Activated T-helper 2 cell treated with anti-CD3 and anti-CD28 coated beads, Interferon-gamma antibody, Interleukin-2, Interleukin-4, amounts not matched to agents 10 μg/mL and 5 μg/mL and 100 μg/mL, durations not matched to agents 14 hours and 24 hours and 36 hours (primary cell): Measurements from ENCODE around the gene HELZ. TPM values are rescaled to one million over a fixed set of nuclear protein-coding genes. Genes with fewer than 3 reads are reported as not detected.

Source experiments
- DNase-seq: peaks from one replicate; pipeline ENCODE4 v3.0.0; 2021; ENCODE audit warnings: low spot score
- H3K27ac Mint-ChIP-seq: one replicate; pipeline ENCODE4 v1.8.0; 2021; ENCODE audit warnings: mixed read lengths
- H3K27me3 Mint-ChIP-seq: one replicate; pipeline ENCODE4 v1.8.0; 2021; ENCODE audit warnings: low read depth, mixed read lengths
- H3K36me3 Mint-ChIP-seq: one replicate; pipeline ENCODE4 v1.8.0; 2021; ENCODE audit warnings: low read depth, mixed read lengths
- H3K4me1 Mint-ChIP-seq: one replicate; pipeline ENCODE4 v1.8.0; 2021; ENCODE audit warnings: low read depth, mixed read lengths
- H3K4me3 Mint-ChIP-seq: one replicate; pipeline ENCODE4 v1.8.0; 2021; ENCODE audit warnings: low read depth, mild to moderate bottlenecking, moderate library complexity, mixed read lengths
- H3K9me3 Mint-ChIP-seq: one replicate; pipeline ENCODE4 v1.8.0; 2021; ENCODE audit warnings: mixed read lengths
- intact Hi-C: fragments of 100-400 bp; cut with micrococcal nuclease; formaldehyde crosslinking; loops from one replicate; pipeline ENCODE4 v1.15.1; 2023
- total RNA-seq: library from RNA; stranded (reverse); gene quantifications from 2 replicates; pipeline ENCODE4 v1.2.3, GENCODE V29; 2022

Gene HELZ
- total RNA-seq, 1 donor from 2014 or later: 67.1 TPM

DNA sequence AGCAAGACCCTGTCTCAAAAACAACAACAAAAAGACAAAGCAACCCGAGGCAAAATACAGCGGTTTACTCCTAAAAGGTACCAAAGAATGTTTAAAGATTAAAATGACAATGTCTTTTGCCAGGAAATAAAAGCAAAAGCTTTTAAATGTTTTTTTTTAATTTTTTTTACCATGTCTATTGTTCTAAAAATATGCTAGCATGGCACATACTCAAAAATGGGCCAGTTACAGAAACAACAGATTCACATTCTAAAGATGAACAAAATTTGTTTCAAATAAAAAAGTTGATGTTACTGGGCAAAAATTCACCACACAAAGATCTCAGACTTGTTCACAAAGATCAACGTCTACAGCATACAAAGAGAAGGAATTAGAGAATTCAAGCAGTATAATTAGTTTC lies 159.6 kb downstream of the HELZ start:
- Mint-ChIP-seq H3K4me1 (peaks cover 25% of the 10 kb centered on the region), H3K27ac (no peak overlapping the region), H3K4me3 (no peak overlapping the region), H3K9me3 (peaks cover 4% of the 10 kb centered on the region), H3K27me3 (no peaks in the 10 kb centered on the region), H3K36me3 (peaks cover 41% of the 10 kb centered on the region)
- no peak for DNase-seq
- intact Hi-C loops: no loop called here

DNA sequence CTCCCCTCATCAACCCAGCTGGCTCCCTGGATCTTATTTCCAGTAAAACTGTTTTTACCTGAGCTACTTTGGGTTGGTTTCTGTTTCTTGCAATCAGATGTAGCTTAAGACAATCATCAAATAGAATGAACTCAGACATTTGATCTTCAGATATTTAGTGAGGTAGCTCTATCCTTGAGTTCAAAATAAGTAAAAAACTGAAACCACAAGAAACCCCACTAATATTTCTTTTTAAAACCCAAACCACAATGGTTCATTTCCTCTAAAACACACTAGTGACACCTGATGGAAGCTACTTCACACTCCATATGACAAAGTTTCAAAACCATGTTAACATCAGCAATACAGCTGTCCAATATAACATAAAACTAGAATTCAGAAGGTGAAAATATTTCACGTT lies 162.9 kb downstream of the HELZ start:
- H3K4me3 Mint-ChIP-seq: no peak overlapping the region
- intact Hi-C loops: no loop called here

GRCh38 chr17:67080804-67081203 lies 164.2 kb downstream of the HELZ start:
- intact Hi-C loops: no loop called here
- Mint-ChIP-seq H3K27me3 (no peaks in the 10 kb centered on the region), H3K9me3 (no peaks in the 10 kb centered on the region), H3K4me3 (no peak overlapping the region), H3K4me1 (peaks cover 17% of the 10 kb centered on the region), H3K27ac (no peak overlapping the region), H3K36me3 (peaks cover 28% of the 10 kb centered on the region)
- DNase-seq: no peak

More for the DNA sequence above, 162.9 kb downstream of the HELZ start:
- Mint-ChIP-seq H3K4me1 (peaks cover 17% of the 10 kb centered on the region), H3K36me3 (peaks cover 28% of the 10 kb centered on the region), H3K27ac (no peak overlapping the region), H3K9me3 (no peaks in the 10 kb centered on the region), H3K27me3 (no peaks in the 10 kb centered on the region)
- no peak for DNase-seq

DNA sequence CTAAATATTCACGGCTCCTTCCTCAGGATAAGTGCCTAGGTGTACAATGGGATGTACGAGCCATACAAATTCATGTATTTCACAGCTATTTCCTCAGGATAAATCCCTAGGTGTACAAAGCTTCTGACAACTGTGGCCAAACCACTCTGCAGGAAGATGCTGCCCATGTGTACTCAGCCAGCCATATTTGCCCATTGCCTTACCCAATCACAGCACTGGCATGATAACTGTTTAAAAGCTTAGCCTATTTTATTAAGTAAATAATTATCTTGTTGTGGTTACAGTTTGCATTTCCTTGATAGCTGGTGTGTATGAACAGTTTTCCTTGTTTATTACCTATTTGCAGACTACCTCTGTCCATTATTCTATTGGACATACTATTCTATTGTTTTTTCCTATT lies 165.5 kb downstream of the HELZ start:
- Mint-ChIP-seq H3K36me3 (peaks cover 27% of the 10 kb centered on the region), H3K4me1 (peaks cover 17% of the 10 kb centered on the region), H3K27ac (no peak overlapping the region), H3K9me3 (no peaks in the 10 kb centered on the region), H3K27me3 (no peaks in the 10 kb centered on the region), H3K4me3 (no peak overlapping the region)
- intact Hi-C loops: no loop called here
- DNase-seq: no peak

DNA sequence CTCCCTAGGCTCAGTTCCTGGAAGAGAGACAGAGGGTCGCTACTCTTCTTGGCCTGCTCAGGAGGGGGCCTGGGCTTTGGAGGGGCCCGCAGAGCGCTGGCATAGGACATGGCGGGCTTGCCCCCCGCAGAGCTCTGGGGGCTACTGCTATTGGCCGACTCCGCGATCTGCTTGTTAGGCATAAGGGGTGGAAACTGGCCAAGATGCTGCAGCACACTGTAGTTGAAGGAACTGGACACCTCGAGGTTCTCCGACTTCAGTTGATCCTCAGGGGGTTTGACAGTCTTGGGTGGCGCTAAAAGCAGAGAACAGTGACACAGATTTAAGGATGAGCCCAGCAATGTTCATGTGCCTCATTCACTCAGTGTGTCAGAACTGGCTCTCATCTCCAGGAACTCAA lies 166.7 kb downstream of the HELZ start:
- H3K27ac Mint-ChIP-seq: no peak overlapping the region
- peaks cover 27% of the 10 kb centered on the region for H3K36me3 Mint-ChIP-seq
- H3K4me1 Mint-ChIP-seq: peaks cover 14% of the 10 kb centered on the region
- H3K27me3 Mint-ChIP-seq: no peaks in the 10 kb centered on the region
- DNase-seq: no peak
- no peak overlapping the region for H3K4me3 Mint-ChIP-seq
- no peaks in the 10 kb centered on the region for H3K9me3 Mint-ChIP-seq
- intact Hi-C loops: no loop called here

DNA sequence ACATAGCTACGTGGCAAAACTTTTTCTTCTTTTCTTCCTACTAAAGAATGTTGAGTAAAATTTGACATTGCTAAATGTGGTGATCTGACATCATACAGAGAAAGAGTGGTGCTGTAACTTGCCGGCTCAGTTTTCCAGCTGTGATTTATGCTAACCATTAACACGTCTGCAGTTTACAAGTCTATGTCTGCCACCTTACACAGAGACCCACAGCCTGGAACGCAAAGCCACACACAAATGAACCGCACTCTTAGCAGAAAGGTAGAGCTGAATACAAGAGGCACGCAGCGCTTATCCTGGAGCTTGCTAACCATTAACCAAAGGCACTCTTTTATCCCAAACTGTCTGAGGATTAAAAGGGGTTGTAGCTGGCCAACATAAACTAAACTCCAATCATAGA lies 168.7 kb downstream of the HELZ start:
- Mint-ChIP-seq H3K4me1 (peaks cover 5% of the 10 kb centered on the region), H3K27me3 (no peaks in the 10 kb centered on the region), H3K9me3 (no peaks in the 10 kb centered on the region), H3K4me3 (no peak overlapping the region), H3K36me3 (peaks cover 21% of the 10 kb centered on the region), H3K27ac (no peak overlapping the region)
- DNase-seq: no peak
- intact Hi-C loops: no loop called here

DNA sequence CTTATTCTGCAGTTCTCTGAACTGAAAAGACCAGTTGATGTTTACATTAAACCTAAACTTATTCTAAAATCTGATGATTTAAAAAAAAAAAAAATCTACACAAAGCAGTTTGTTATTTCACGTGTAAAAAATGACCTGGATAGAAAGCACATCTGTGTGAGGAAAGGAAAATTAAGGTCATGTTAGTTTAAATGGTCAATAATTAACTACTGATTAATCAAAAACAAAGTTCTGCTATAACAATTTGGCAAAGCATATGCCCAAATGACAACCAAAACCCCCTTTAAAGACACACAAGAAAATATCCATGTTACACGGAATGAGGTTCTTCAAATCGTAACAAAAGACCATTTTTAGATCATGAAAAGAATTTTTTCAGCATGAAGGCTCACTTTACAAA lies 170.2 kb downstream of the HELZ start:
- intact Hi-C loops: no loop called here
- Mint-ChIP-seq H3K9me3 (no peaks in the 10 kb centered on the region), H3K4me3 (no peak overlapping the region), H3K36me3 (peaks cover 21% of the 10 kb centered on the region), H3K27ac (no peak overlapping the region), H3K4me1 (no peaks in the 10 kb centered on the region), H3K27me3 (no peaks in the 10 kb centered on the region)
- no peak for DNase-seq

GRCh38 chr17:67072885-67073284 lies 172.1 kb downstream of the HELZ start:
- Mint-ChIP-seq H3K9me3 (no peaks in the 10 kb centered on the region), H3K4me1 (no peaks in the 10 kb centered on the region), H3K27ac (no peak overlapping the region), H3K4me3 (no peak overlapping the region), H3K36me3 (peaks cover 16% of the 10 kb centered on the region), H3K27me3 (no peaks in the 10 kb centered on the region)
- intact Hi-C loops: no loop called here
- no peak for DNase-seq

DNA sequence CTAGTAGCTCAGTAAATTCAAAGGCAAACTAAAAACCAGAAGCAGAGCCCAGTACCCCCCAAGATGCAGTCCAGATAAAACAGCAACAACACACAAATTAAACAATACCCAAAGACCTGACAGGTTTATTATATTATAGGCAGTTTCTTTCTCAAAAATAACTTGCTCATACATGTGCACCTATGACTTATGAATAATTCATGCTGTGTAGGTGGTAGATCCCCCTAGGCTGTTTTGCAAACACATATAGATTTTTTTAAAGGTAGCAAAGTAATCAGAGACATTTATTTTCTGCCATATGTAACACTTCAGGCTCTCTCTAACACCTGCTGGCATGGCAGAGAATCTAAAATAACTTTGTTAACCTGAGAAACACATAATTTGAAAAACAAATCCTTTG lies 173.4 kb downstream of the HELZ start:
- no peak for DNase-seq
- Mint-ChIP-seq H3K27ac (no peak overlapping the region), H3K4me3 (no peak overlapping the region), H3K9me3 (no peaks in the 10 kb centered on the region), H3K36me3 (peaks cover 13% of the 10 kb centered on the region), H3K27me3 (no peaks in the 10 kb centered on the region), H3K4me1 (no peaks in the 10 kb centered on the region)
- intact Hi-C loops: no loop called here

DNA sequence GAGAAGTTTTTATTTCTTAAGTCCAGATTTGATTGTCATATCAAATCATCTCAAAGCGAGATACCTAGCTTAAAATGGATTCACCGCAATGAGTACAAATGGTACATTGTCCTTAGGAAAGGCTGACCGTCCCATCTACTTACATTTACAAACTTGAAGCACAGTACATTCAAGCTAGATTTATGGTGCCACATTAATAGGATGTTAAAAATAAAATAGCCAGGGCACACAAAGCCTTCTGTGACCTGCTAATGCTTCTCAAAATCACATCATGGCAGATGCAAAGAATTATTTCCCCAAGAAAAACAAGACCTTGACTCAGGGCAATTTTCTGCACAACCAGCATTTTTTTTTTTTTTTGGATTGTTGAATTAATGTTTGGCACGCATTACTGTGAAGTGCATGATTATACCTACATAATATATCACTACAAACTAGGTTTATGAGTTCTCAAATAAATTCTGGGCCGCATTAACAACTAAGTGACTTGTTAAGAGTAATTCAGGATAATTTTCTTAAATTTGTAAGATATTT lies 175.3 kb downstream of the HELZ start:
- no peak for DNase-seq
- no peaks in the 10 kb centered on the region for H3K27me3 Mint-ChIP-seq
- peaks cover 4% of the 10 kb centered on the region for H3K36me3 Mint-ChIP-seq
- no peak overlapping the region for H3K27ac Mint-ChIP-seq
- H3K9me3 Mint-ChIP-seq: no peaks in the 10 kb centered on the region
- intact Hi-C loops: no loop called here
- no peaks in the 10 kb centered on the region for H3K4me1 Mint-ChIP-seq
- no peak overlapping the region for H3K4me3 Mint-ChIP-seq

- Mint-ChIP-seq H3K27ac (no peak overlapping the region), H3K9me3 (no peaks in the 10 kb centered on the region), H3K4me1 (no peaks in the 10 kb centered on the region), H3K36me3 (peaks cover 4% of the 10 kb centered on the region), H3K27me3 (no peaks in the 10 kb centered on the region), H3K4me3 (no peak overlapping the region)
- no peak for DNase-seq
- intact Hi-C loops: no loop called here
Observed at GRCh38 chr17:67068999-67069398, 176.0 kb downstream of the HELZ start.

GRCh38 chr17:67067571-67068482 lies 177.2 kb downstream of the HELZ start:
- no peaks in the 10 kb centered on the region for H3K9me3 Mint-ChIP-seq
- H3K27me3 Mint-ChIP-seq: no peaks in the 10 kb centered on the region
- no peaks in the 10 kb centered on the region for H3K4me1 Mint-ChIP-seq
- H3K27ac Mint-ChIP-seq: no peak overlapping the region
- DNase-seq: no peak
- H3K4me3 Mint-ChIP-seq: no peak overlapping the region
- H3K36me3 Mint-ChIP-seq: no peaks in the 10 kb centered on the region
- intact Hi-C loops: no loop called here

GRCh38 chr17:67066717-67067116 lies 178.3 kb downstream of the HELZ start:
- Mint-ChIP-seq H3K27me3 (no peaks in the 10 kb centered on the region), H3K27ac (no peak overlapping the region), H3K9me3 (no peaks in the 10 kb centered on the region), H3K36me3 (no peaks in the 10 kb centered on the region), H3K4me1 (no peaks in the 10 kb centered on the region), H3K4me3 (no peak overlapping the region)
- DNase-seq: no peak
- intact Hi-C loops: no loop called here
